Measurements from ENCODE around the gene RAX. TPM values are rescaled to one million over a fixed set of nuclear protein-coding genes. Genes with fewer than 3 reads are reported as not detected.

RAX gene
- total RNA-seq, 1 experiment from 2014 or later, result 18.3 TPM

GRCh38 chr18:59232309-59233016, 40.8 kb downstream of the RAX start:
- Histone ChIP-seq H3K9me3 (ENCODE audit: low read depth, low read length, poor library complexity, severe bottlenecking) (no peaks in the 10 kb centered on the region), H3K4me1 (ENCODE audit: insufficient read depth, low read length, poor library complexity, severe bottlenecking) (peaks cover 43% of the 10 kb centered on the region), H3K4me3 (ENCODE audit: low read depth, low read length, poor library complexity, severe bottlenecking) (no peak overlapping the region), H3K27me3 (replicated peaks; ENCODE audit: insufficient read depth, low read depth, low read length, poor library complexity) (no peaks in the 10 kb centered on the region), H3K27ac (ENCODE audit: low read depth, low read length, poor library complexity, severe bottlenecking) (no peak overlapping the region), H3K36me3 (ENCODE audit: insufficient read depth, low read length, poor library complexity, severe bottlenecking) (peaks cover 31% of the 10 kb centered on the region)
- intact Hi-C loops (cut with micrococcal nuclease; ENCODE audit: unreplicated experiment), result no loop called here
- ChIA-PET POLR2A (ENCODE audit: low non-redundant PET) (no interaction called here), CTCF (no interaction called here)
- peak; percentile 44 for DNase-seq (ENCODE audit: low spot score)
- BruUV-seq (replicated peaks), result no TSS peak
- TF ChIP-seq CTCF (conservative IDR thresholded peaks at IDR 0.05; ENCODE audit: low read depth, low read length) (no peak), EZH2 (IDR thresholded peaks at IDR 0.05; ENCODE audit: borderline replicate concordance, low read depth, low read length, poor library complexity, severe bottlenecking) (no peak)

GRCh38 chr18:59231877-59232276, 41.4 kb downstream of the RAX start:
- Histone ChIP-seq H3K4me1 (ENCODE audit: insufficient read depth, low read length, poor library complexity, severe bottlenecking) (peaks cover 49% of the 10 kb centered on the region), H3K36me3 (ENCODE audit: insufficient read depth, low read length, poor library complexity, severe bottlenecking) (peaks cover 36% of the 10 kb centered on the region), H3K4me3 (ENCODE audit: low read depth, low read length, poor library complexity, severe bottlenecking) (no peak overlapping the region), H3K9me3 (ENCODE audit: low read depth, low read length, poor library complexity, severe bottlenecking) (no peaks in the 10 kb centered on the region), H3K27me3 (replicated peaks; ENCODE audit: insufficient read depth, low read depth, low read length, poor library complexity) (no peaks in the 10 kb centered on the region), H3K27ac (ENCODE audit: low read depth, low read length, poor library complexity, severe bottlenecking) (peak overlapping the region; percentile 24)
- intact Hi-C loops (cut with micrococcal nuclease; ENCODE audit: unreplicated experiment), result no loop called here
- ChIA-PET CTCF (no interaction called here), POLR2A (ENCODE audit: low non-redundant PET) (no interaction called here)
- no TSS peak for BruUV-seq (replicated peaks)
- no peak for TF ChIP-seq CTCF (conservative IDR thresholded peaks at IDR 0.05; ENCODE audit: low read depth, low read length)
- TF ChIP-seq EZH2 (IDR thresholded peaks at IDR 0.05; ENCODE audit: borderline replicate concordance, low read depth, low read length, poor library complexity, severe bottlenecking), result no peak
- DNase-seq (ENCODE audit: low spot score), result no peak

GRCh38 chr18:59231114-59231513, 42.1 kb downstream of the RAX start:
- TF ChIP-seq CTCF (conservative IDR thresholded peaks at IDR 0.05; ENCODE audit: low read depth, low read length) (no peak), EZH2 (IDR thresholded peaks at IDR 0.05; ENCODE audit: borderline replicate concordance, low read depth, low read length, poor library complexity, severe bottlenecking) (no peak)
- peaks cover 57% of the 10 kb centered on the region for H3K4me1 ChIP-seq (ENCODE audit: insufficient read depth, low read length, poor library complexity, severe bottlenecking)
- H3K9me3 ChIP-seq (ENCODE audit: low read depth, low read length, poor library complexity, severe bottlenecking), result no peaks in the 10 kb centered on the region
- H3K27me3 ChIP-seq (replicated peaks; ENCODE audit: insufficient read depth, low read depth, low read length, poor library complexity), result no peaks in the 10 kb centered on the region
- intact Hi-C loops (cut with micrococcal nuclease; ENCODE audit: unreplicated experiment), result no loop called here
- CTCF ChIA-PET, result no interaction called here
- POLR2A ChIA-PET (ENCODE audit: low non-redundant PET), result no interaction called here
- no peak overlapping the region for H3K4me3 ChIP-seq (ENCODE audit: low read depth, low read length, poor library complexity, severe bottlenecking)
- no peak overlapping the region for H3K27ac ChIP-seq (ENCODE audit: low read depth, low read length, poor library complexity, severe bottlenecking)
- no peak for DNase-seq (ENCODE audit: low spot score)
- BruUV-seq (replicated peaks), result no TSS peak
- H3K36me3 ChIP-seq (ENCODE audit: insufficient read depth, low read length, poor library complexity, severe bottlenecking), result peaks cover 44% of the 10 kb centered on the region

Measured in A673 (cell line).